Thyroid gland (tissue), 4 donors: ENCODE results near the gene PGP. TPM values are rescaled to one million over a fixed set of nuclear protein-coding genes. Genes with fewer than 3 reads are reported as not detected.

Source experiments
- DNase-seq, 2 donors: peaks; one replicate each; pipeline ENCODE4 v3.0.0-alpha.2; 2019
- H3K27ac ChIP-seq, 3 donors: fragments of 200-600 bp; sonication (generic); 1 replicate in 2 of 3; 2 replicates in 1 of 3; pipeline ENCODE4 v1.5.1; 2016 to 2019; ENCODE audit warnings: mild to moderate bottlenecking in 1 of 3, moderate library complexity in 1 of 3
- H3K27me3 ChIP-seq: fragments of 200-600 bp; sonication (generic); one replicate; pipeline ENCODE4 v1.5.1; 2019
- H3K36me3 ChIP-seq, 2 donors: fragments of 200-600 bp; sonication (generic); one replicate each; pipeline ENCODE4 v1.5.1; 2016 to 2019
- H3K4me1 ChIP-seq, 2 donors: fragments of 200-600 bp; sonication (generic); one replicate each; pipeline ENCODE4 v1.5.1; 2017 to 2019
- H3K4me3 ChIP-seq, 3 donors: fragments of 200-600 bp; sonication (generic); replicated peaks in 1 of 3; 1 replicate in 2 of 3; 2 replicates in 1 of 3; pipeline ENCODE4 v1.5.1; 2016; ENCODE audit warnings: mild to moderate bottlenecking in 1 of 3
- H3K9me3 ChIP-seq: fragments of 200-600 bp; sonication (generic); one replicate; pipeline ENCODE4 v1.5.1; 2017
- CTCF ChIP-seq, 6 experiments: fragments of 200-600 bp in 3 of 6; fragments of 450-650 bp in 3 of 6; sonication (generic) in 3 of 6; IDR thresholded peaks; one replicate each; pipeline ENCODE4 v1.5.1; 2016 to 2019; ENCODE audit warnings: antibody characterized with exemption in 6 of 6, mild to moderate bottlenecking in 2 of 6, inconsistent platforms in 1 of 6, moderate library complexity in 1 of 6
- POLR2A ChIP-seq, 2 donors: fragments of 450-650 bp; IDR thresholded peaks; one replicate each; pipeline ENCODE4 v1.6.1; 2017; ENCODE audit warnings: antibody characterized with exemption in 2 of 2, mild to moderate bottlenecking in 2 of 2, moderate library complexity in 1 of 2
- WGBS, 2 donors: methylation state at CpG; one replicate each; pipeline ENCODE4 v1.1.5; 2017; 5-methylcytosine and 5-hydroxymethylcytosine counted together
- intact Hi-C: fragments of 100-400 bp; cut with DNase I; formaldehyde crosslinking; loops from one replicate; pipeline ENCODE4 v1.15.1; 2023
- total RNA-seq, 4 donors: library from RNA; depleted of rRNA; stranded (reverse); fragments of >200 nt; gene quantifications; one replicate each; pipeline ENCODE4 v1.2.3, GENCODE V29; 2016

PGP gene
- total RNA-seq, 4 donors from 2014 or later: 13.4 to 44.0 (median 28.8) TPM

DNA sequence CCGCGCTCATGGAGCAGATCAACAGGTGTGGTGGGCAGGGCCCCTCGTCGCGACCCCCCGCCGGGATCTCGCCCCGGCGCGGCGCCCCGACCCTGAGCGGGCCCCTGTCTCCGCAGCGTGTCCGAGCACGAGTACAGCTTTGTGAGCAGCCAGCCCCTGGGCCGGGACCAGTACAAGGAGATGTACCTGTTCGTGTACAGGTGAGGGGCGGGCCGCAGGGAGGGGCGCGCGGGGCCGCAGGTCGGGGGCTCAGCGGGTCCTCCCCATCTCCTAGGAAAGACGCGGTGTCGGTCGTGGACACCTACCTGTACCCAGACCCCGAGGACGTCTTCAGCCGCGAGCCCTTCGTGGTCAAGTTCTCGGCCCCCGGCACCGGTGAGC, 22.5 kb upstream of the PGP start:
- Histone ChIP-seq H3K4me1 (peaks cover 16 to 29% of the 10 kb centered on the region in 2 donors), H3K9me3 (no peaks in the 10 kb centered on the region), H3K27me3 (no peaks in the 10 kb centered on the region), H3K27ac (no peak overlapping the region), H3K36me3 (peaks cover 32 to 35% of the 10 kb centered on the region in 2 donors), H3K4me3 (no peak overlapping the region)
- 14 to 25% methylated on average over 7 to 11 of the region's 40 CpGs for WGBS, 2 donors
- no peak for DNase-seq
- no peak for TF ChIP-seq CTCF (IDR thresholded peaks at IDR 0.05)
- no peak for TF ChIP-seq POLR2A (IDR thresholded peaks at IDR 0.05)
- intact Hi-C loops: no loop called here

GRCh38 chr16:2236337-2237101, 21.9 kb upstream of the PGP start, which contains the start of gene DNASE1L2:
TSS of gene DNASE1L2 (plus strand) at chr16:2236444. CDS start at chr16:2236817, 373 bp downstream.
- H3K27ac ChIP-seq: no peak within 1 kb of the TSS
- H3K4me1 ChIP-seq: peaks cover 22 to 34% of the 10 kb centered on the region in 2 donors
- no peaks in the 10 kb centered on the region for H3K27me3 ChIP-seq
- no peaks in the 10 kb centered on the region for H3K9me3 ChIP-seq
- no peak for TF ChIP-seq CTCF (IDR thresholded peaks at IDR 0.05)
- TF ChIP-seq POLR2A (IDR thresholded peaks at IDR 0.05): no peak
- no peak within 1 kb of the TSS for H3K4me3 ChIP-seq
- peak in 1 of 2 donors; percentile 46 for DNase-seq
- intact Hi-C loops: no loop called here
- peaks cover 34 to 35% of the 10 kb centered on the region in 2 donors for H3K36me3 ChIP-seq
- WGBS, 2 donors: 5 to 12% methylated on average over 4 to 16 of the region's 64 CpGs

DNA sequence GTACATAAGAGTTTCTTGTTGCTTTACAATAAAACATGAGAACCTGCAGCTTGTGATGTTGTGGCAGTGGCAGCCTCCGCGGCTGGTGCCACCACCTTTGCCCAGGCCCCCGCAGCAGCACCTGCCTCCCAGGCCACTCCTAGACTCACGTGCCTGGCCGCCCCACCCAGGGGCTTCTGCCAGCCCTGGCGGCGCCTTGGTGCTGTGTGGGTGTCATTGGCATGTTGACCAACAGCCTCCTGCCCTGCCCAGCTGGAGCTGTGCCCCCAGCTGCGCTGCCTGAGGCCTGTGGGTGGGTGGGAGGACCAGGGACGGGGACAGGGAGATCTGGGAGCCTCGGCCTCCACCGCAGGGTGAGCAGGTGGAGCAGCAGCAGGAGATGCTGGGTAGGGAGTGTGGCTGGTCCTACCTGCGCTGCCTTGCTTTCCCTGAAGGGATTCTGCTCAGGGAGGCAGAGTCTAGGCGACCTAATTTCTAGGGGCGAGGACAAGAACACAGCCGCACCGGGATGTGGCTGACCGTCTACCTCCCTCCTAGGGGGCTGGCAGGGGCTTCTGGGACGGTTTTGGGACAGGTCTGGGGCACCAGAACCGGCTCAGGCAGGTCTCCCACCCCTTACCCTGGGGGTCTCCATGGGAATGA, 21.2 kb upstream of the PGP start:
- Histone ChIP-seq H3K36me3 (peaks cover 35 to 37% of the 10 kb centered on the region in 2 donors), H3K27me3 (no peaks in the 10 kb centered on the region), H3K27ac (no peak overlapping the region), H3K4me3 (no peak overlapping the region), H3K4me1 (peaks cover 28 to 41% of the 10 kb centered on the region in 2 donors), H3K9me3 (no peaks in the 10 kb centered on the region)
- 77 to 89% methylated on average over 11 to 14 of the region's 19 CpGs for WGBS, 2 donors
- intact Hi-C loops: no loop called here
- DNase-seq: no peak
- no peak for TF ChIP-seq CTCF (IDR thresholded peaks at IDR 0.05)
- TF ChIP-seq POLR2A (IDR thresholded peaks at IDR 0.05): no peak

DNA sequence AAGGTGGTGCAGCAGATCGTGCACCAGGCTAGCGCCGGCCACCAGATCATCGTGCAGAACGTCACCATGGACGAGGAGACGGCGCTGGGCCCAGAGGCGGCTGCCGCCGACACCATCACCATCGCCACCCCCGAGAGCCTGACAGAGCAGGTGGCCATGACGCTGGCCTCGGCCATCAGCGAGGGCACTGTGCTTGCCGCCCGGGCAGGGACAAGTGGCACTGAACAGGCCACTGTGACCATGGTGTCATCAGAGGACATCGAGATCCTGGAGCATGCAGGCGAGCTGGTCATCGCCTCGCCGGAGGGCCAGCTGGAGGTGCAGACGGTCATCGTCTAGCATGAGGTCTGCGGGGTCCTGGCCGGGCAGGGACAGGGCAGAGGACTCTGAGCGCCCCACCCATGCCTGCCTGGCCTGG, 20.6 kb upstream of the PGP start:
- Histone ChIP-seq H3K4me1 (peaks cover 33 to 47% of the 10 kb centered on the region in 2 donors), H3K27ac (no peak overlapping the region), H3K9me3 (no peaks in the 10 kb centered on the region), H3K4me3 (no peak overlapping the region), H3K27me3 (no peaks in the 10 kb centered on the region), H3K36me3 (peaks cover 35 to 40% of the 10 kb centered on the region in 2 donors)
- TF ChIP-seq POLR2A (IDR thresholded peaks at IDR 0.05) (no peak), CTCF (IDR thresholded peaks at IDR 0.05) (no peak)
- DNase-seq: no peak
- intact Hi-C loops: no loop called here
- 96 to 98% methylated on average over 11 to 17 of the region's 28 CpGs for WGBS, 2 donors

DNA sequence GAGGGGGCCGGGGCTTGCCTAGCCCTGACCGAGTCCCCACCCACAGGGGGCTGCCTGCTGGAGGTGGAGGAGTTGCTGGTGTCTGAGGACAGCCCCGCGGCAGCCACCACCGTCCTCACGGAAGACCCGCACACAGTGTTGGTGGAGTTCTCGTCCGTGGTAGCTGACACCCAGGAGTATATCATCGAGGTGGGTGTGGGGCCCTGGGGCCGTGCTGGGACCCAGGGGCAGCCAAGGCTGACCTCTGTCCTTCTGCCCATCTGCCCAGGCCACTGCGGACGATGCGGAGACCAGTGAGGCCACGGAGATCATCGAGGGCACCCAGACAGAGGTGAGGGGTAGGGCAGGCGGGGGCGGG, 20.2 kb upstream of the PGP start:
- Histone ChIP-seq H3K4me3 (no peak overlapping the region), H3K27ac (no peak overlapping the region), H3K4me1 (peaks cover 38 to 52% of the 10 kb centered on the region in 2 donors), H3K27me3 (no peaks in the 10 kb centered on the region), H3K9me3 (no peaks in the 10 kb centered on the region), H3K36me3 (peaks cover 38 to 43% of the 10 kb centered on the region in 2 donors)
- TF ChIP-seq POLR2A (IDR thresholded peaks at IDR 0.05) (no peak), CTCF (IDR thresholded peaks at IDR 0.05) (no peak)
- DNase-seq: no peak
- intact Hi-C loops: no loop called here
- WGBS, 2 donors: 96 to 97% methylated on average over 5 to 10 of the region's 18 CpGs
